ENCODE data around the gene CTDSPL2.

Gene CTDSPL2

GRCh38 chr15:44568338-44568737 lies 140.9 kb downstream of the CTDSPL2 start:
- Histone ChIP-seq H3K36me3 (peaks cover 49% of the 10 kb centered on the region), H3K4me1 (no peaks in the 10 kb centered on the region), H3K9me3 (peaks cover 3% of the 10 kb centered on the region; the same call in 1 of the 2 replicates), H3K27me3 (no peaks in the 10 kb centered on the region), H3K4me3 (ENCODE audit: low read depth, low read length) (no peak overlapping the region)
- no peak for TF ChIP-seq CTCF (IDR thresholded peaks at IDR 0.05; ENCODE audit: low read depth, low read length)
- no peak for DNase-seq

DNA sequence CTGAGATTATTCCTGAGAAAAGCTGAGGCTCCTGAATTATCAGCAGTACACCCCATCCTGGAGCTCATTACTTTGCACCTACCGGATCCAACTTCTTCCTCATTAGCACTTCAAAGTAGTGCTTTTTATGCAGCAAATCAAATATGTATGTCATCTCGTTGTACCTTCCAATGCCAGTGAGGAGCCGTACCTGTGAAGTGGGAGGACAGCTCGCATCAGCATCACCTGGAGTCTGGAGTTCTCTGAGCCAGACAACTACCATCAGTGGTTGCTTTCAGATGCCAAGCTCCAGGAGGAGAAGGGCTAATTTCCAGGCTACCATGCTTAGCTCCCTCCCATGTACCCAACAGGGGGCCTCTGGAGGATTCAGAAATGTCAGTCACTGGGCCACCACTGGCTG lies 141.9 kb downstream of the CTDSPL2 start:
- peaks cover 43% of the 10 kb centered on the region for H3K36me3 ChIP-seq
- H3K4me1 ChIP-seq: no peaks in the 10 kb centered on the region
- no peak for TF ChIP-seq CTCF (IDR thresholded peaks at IDR 0.05; ENCODE audit: low read depth, low read length)
- peaks cover 3% of the 10 kb centered on the region; the same call in 1 of the 2 replicates for H3K9me3 ChIP-seq
- H3K4me3 ChIP-seq (ENCODE audit: low read depth, low read length): no peak overlapping the region
- H3K27me3 ChIP-seq: no peaks in the 10 kb centered on the region
- no peak for DNase-seq

GRCh38 chr15:44570361-44570760 lies 142.9 kb downstream of the CTDSPL2 start:
- no peak overlapping the region for H3K4me3 ChIP-seq (ENCODE audit: low read depth, low read length)
- H3K36me3 ChIP-seq: peaks cover 35% of the 10 kb centered on the region
- no peak for TF ChIP-seq CTCF (IDR thresholded peaks at IDR 0.05; ENCODE audit: low read depth, low read length)
- no peaks in the 10 kb centered on the region for H3K4me1 ChIP-seq
- no peaks in the 10 kb centered on the region for H3K9me3 ChIP-seq
- H3K27me3 ChIP-seq: no peaks in the 10 kb centered on the region
- no peak for DNase-seq

- Histone ChIP-seq H3K4me1 (no peaks in the 10 kb centered on the region), H3K9me3 (no peaks in the 10 kb centered on the region), H3K4me3 (ENCODE audit: low read depth, low read length) (no peak overlapping the region), H3K36me3 (peaks cover 22% of the 10 kb centered on the region), H3K27me3 (no peaks in the 10 kb centered on the region)
- no peak for DNase-seq
- no peak for TF ChIP-seq CTCF (IDR thresholded peaks at IDR 0.05; ENCODE audit: low read depth, low read length)
Observed at GRCh38 chr15:44573386-44573785, 146.0 kb downstream of the CTDSPL2 start.

- no peak overlapping the region for H3K4me3 ChIP-seq (ENCODE audit: low read depth, low read length)
- no peaks in the 10 kb centered on the region for H3K4me1 ChIP-seq
- H3K27me3 ChIP-seq: no peaks in the 10 kb centered on the region
- no peaks in the 10 kb centered on the region for H3K9me3 ChIP-seq
- no peak for TF ChIP-seq CTCF (IDR thresholded peaks at IDR 0.05; ENCODE audit: low read depth, low read length)
- DNase-seq: no peak
- H3K36me3 ChIP-seq: peaks cover 22% of the 10 kb centered on the region
Observed at GRCh38 chr15:44574734-44575133, 147.3 kb downstream of the CTDSPL2 start.
